ENCODE results near the gene BST1. TPM values are rescaled to one million over a fixed set of nuclear protein-coding genes. Genes with fewer than 3 reads are reported as not detected.

Gene BST1
- total RNA-seq, 1 experiment from 2014 or later = 3.0 TPM

DNA sequence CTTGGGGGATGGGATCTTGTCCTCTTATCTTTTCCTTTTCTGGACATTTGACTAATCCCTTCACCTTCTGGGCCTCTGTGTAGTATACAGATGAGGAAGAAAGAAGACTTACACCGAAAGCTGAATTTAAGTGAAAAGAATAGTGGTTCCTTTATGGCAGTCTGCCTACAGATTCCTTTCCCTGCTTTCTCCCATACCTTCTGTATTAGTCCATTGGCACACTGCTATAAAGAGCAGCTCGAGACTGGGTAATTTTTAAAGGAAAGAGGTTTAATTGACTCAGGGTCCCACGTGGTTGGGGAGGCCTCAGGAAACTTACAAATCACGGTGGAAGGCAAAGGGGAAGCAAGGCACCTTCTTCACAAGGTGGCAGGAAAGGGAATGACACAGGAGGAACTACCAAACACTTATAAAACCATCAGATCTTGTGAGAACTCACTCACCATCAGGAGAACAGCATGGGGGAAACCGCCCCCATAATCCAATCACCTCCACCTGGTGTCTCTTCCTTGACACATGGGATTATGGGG is 41.2 kb downstream of the BST1 start:
- Histone ChIP-seq H3K27me3 (ENCODE audit: control insufficient read depth, insufficient read depth, low read length) (no peaks in the 10 kb centered on the region), H3K36me3 (ENCODE audit: control insufficient read depth, insufficient read depth, low read length) (no peaks in the 10 kb centered on the region), H3K27ac (ENCODE audit: low read length) (no peak overlapping the region), H3K4me3 (ENCODE audit: low read depth in 2 of 2, low read length in 2 of 2) (no peak overlapping the region), H3K4me1 (ENCODE audit: control insufficient read depth, insufficient read depth, low read length) (no peaks in the 10 kb centered on the region), H3K9me3 (ENCODE audit: control insufficient read depth, insufficient read depth, low read depth, low read length) (no peaks in the 10 kb centered on the region)
- POLR2A ChIA-PET = interaction anchor here (0.6 kb wide), 1 partner anchor 49 kb away, joined by 4 read pairs; no protein-coding TSS in a partner anchor
- CTCF ChIA-PET = no interaction called here
- in situ Hi-C loops (cut with HindIII; ENCODE audit: low pct_unique_long_range_greater_than_20kb, low sequenced_read_pairs) = no loop called here
- DNase-seq (ENCODE audit: low read depth, low spot score) (no peak), ATAC-seq (no peak)
- BruUV-seq (replicated peaks) = no TSS peak
- no peak for TF ChIP-seq CTCF (IDR thresholded peaks at IDR 0.05)
- TF ChIP-seq POLR2AphosphoS5 (IDR thresholded peaks at IDR 0.05; ENCODE audit: low read depth, low read length) = no peak
- TF ChIP-seq TCF7L2 (IDR thresholded peaks at IDR 0.05; ENCODE audit: low read depth, low read length) = no peak
- no peak for TF ChIP-seq REST (IDR thresholded peaks at IDR 0.05; ENCODE audit: insufficient read depth in 1 of 2, low read depth in 2 of 2, low read length in 1 of 2)
- TF ChIP-seq SIN3A (IDR thresholded peaks at IDR 0.05; ENCODE audit: borderline replicate concordance, insufficient read depth, low read depth, low read length) = no peak
- intact Hi-C loops (cut with micrococcal nuclease; ENCODE audit: unreplicated experiment) = no loop called here

- no peaks in the 10 kb centered on the region for H3K36me3 ChIP-seq (ENCODE audit: control insufficient read depth, insufficient read depth, low read length)
- no peak for ATAC-seq
Observed at GRCh38 chr4:15746110-15746509, 43.2 kb downstream of the BST1 start.

More at GRCh38 chr4:15746110-15746509, 43.2 kb downstream of the BST1 start:
- no peak for DNase-seq (ENCODE audit: low read depth, low spot score)
- ChIA-PET CTCF (no interaction called here), POLR2A (no interaction called here)
- Histone ChIP-seq H3K9me3 (ENCODE audit: control insufficient read depth, insufficient read depth, low read depth, low read length) (no peaks in the 10 kb centered on the region), H3K27me3 (ENCODE audit: control insufficient read depth, insufficient read depth, low read length) (no peaks in the 10 kb centered on the region), H3K4me1 (ENCODE audit: control insufficient read depth, insufficient read depth, low read length) (no peaks in the 10 kb centered on the region), H3K27ac (ENCODE audit: low read length) (no peak overlapping the region), H3K4me3 (ENCODE audit: low read depth in 2 of 2, low read length in 2 of 2) (no peak overlapping the region)
- in situ Hi-C loops (cut with HindIII; ENCODE audit: low pct_unique_long_range_greater_than_20kb, low sequenced_read_pairs) = no loop called here
- TF ChIP-seq CTCF (IDR thresholded peaks at IDR 0.05) (no peak), SIN3A (IDR thresholded peaks at IDR 0.05; ENCODE audit: borderline replicate concordance, insufficient read depth, low read depth, low read length) (no peak)
- BruUV-seq (replicated peaks) = no TSS peak
- intact Hi-C loops (cut with micrococcal nuclease; ENCODE audit: unreplicated experiment) = no loop called here
